ENCODE results near the gene RASSF10.
A peak's percentile ranks its signal among the peaks of the same experiment; 100 is the strongest.

Gene RASSF10

DNA sequence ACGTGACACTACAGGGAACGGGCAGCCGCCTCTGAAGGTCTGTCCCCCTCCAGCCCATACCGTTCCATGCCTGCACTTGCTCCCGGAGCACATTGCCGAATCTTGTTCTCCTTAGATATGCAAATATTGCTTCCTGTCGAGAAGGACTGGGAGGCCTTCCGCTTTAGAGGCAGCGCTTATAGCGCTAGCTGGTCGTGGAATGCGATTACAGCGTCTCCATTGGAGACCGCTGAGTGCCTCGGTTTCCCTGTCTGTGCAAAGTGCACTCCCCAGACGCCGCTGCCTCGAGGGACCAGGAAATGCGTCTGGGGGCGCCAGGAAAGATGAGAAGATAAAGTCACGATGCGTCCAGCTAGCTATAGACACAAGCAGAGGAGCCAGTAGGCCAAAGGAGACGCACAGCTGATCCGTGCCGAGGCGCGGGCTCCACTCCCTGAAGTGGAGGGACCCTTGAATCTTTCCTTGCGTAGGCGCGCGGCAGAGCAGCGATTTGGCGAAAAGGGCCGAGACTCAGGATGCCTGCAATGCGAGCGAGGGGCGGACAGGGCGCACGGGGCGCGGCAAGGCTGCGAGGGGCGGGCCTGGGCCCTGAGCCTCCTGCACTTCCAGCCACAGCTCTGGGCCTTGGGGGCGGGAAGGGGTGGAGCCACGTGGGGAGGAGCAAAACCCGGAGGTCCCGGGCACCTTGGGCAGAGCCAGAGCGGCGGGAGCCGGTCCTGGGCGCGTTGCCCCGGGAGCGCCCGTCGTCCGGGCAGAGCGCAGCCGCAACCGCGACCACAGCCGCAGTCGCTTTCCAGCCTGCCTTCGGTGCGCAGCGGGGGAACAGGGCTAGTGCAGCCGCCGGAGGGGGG is at the start of gene RASSF10:
Gene RASSF10, plus strand, starts transcription at position 692 of the 851 bp plus-strand sequence. CDS start 261 bp downstream, outside the sequence.
- Mint-ChIP-seq H3K4me1 (peaks cover 5% of the 10 kb centered on the region), H3K27ac (ENCODE audit: low read depth) (no peak within 1 kb of the TSS), H3K36me3 (ENCODE audit: insufficient read depth) (no peaks in the 10 kb centered on the region), H3K27me3 (peaks cover 81% of the 10 kb centered on the region), H3K4me3 (no peak within 1 kb of the TSS), H3K9me3 (no peaks in the 10 kb centered on the region)
- ATAC-seq (replicated peaks; ENCODE audit: extremely low read depth, poor library complexity, severe bottlenecking) (no peak), DNase-seq (ENCODE audit: low spot score in 2 of 2) (no peak)

DNA sequence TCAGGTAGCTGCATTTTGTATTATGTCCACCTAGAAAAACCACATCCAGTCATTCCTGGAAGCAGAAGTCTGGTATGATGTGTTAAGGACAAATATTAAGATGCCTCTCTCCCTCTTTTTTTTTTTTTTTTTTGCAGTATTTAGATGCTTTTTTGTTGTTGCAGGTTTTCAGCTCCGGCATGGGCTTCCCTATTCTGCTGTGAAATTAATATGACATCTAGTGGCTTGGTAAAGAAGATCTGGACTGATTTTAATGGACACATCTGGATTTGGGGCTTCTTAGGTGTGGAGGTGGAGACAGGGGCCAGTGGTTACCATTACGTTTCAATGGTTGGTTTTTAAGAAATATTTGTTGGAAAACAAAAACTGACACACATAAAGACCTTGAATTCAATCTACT is 47.5 kb upstream of the RASSF10 start:
- ATAC-seq (replicated peaks; ENCODE audit: extremely low read depth, poor library complexity, severe bottlenecking) (no peak), DNase-seq (ENCODE audit: low spot score in 2 of 2) (no peak)
- Mint-ChIP-seq H3K4me1 (no peaks in the 10 kb centered on the region), H3K27ac (ENCODE audit: low read depth) (no peak overlapping the region), H3K27me3 (peaks cover 36% of the 10 kb centered on the region), H3K9me3 (no peaks in the 10 kb centered on the region), H3K4me3 (no peak overlapping the region), H3K36me3 (ENCODE audit: insufficient read depth) (no peaks in the 10 kb centered on the region)

DNA sequence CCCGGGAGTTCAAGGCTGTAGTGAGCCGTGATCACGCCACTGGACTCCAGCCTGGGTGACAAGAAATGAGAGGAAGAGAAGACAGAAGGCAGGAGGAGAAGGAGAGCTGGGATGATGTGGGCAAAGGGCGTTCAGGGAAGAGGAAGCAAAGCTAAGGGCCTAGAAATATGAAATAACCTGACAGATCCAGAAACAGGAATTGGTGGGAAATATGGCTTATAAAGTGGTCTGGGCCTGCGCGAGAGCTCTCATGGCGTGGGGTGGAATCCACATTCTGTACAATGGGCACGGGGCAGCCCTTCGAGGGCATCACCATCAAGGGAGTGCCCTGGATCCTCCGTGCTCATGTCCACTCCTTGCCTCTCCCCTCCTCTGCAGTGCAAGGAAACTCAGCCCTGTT is 46.8 kb upstream of the RASSF10 start:
- no peaks in the 10 kb centered on the region for H3K36me3 Mint-ChIP-seq (ENCODE audit: insufficient read depth)
- no peak overlapping the region for H3K4me3 Mint-ChIP-seq
- no peaks in the 10 kb centered on the region for H3K4me1 Mint-ChIP-seq
- no peak for ATAC-seq (replicated peaks; ENCODE audit: extremely low read depth, poor library complexity, severe bottlenecking)
- H3K9me3 Mint-ChIP-seq: no peaks in the 10 kb centered on the region
- H3K27me3 Mint-ChIP-seq: peaks cover 40% of the 10 kb centered on the region
- no peak for DNase-seq (ENCODE audit: low spot score in 2 of 2)
- no peak overlapping the region for H3K27ac Mint-ChIP-seq (ENCODE audit: low read depth)

DNA sequence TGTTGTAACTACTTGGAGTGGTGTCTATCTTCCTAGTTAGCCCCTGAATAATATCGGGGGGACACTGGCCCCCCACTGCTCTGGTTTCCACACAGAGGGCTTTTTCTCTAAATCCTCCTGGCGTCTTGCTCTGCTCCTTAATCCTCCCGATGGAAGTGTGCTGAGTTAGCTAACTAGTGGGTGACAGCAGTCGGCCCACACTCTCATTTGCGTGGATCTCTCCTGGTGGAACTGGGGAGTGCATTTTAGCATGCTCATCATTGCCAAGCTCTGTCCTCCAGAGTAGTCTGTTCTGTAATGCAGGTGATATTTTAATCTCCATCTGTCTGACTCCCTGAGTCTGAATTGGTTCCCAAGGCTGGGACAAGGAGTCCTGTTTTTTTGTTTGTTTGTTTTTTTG is 46.1 kb upstream of the RASSF10 start:
- H3K27me3 Mint-ChIP-seq: peaks cover 47% of the 10 kb centered on the region
- no peak overlapping the region for H3K4me3 Mint-ChIP-seq
- H3K4me1 Mint-ChIP-seq: no peaks in the 10 kb centered on the region
- H3K9me3 Mint-ChIP-seq: no peaks in the 10 kb centered on the region
- ATAC-seq (replicated peaks; ENCODE audit: extremely low read depth, poor library complexity, severe bottlenecking) (no peak), DNase-seq (ENCODE audit: low spot score in 2 of 2) (no peak)
- H3K27ac Mint-ChIP-seq (ENCODE audit: low read depth): no peak overlapping the region
- no peaks in the 10 kb centered on the region for H3K36me3 Mint-ChIP-seq (ENCODE audit: insufficient read depth)

DNA sequence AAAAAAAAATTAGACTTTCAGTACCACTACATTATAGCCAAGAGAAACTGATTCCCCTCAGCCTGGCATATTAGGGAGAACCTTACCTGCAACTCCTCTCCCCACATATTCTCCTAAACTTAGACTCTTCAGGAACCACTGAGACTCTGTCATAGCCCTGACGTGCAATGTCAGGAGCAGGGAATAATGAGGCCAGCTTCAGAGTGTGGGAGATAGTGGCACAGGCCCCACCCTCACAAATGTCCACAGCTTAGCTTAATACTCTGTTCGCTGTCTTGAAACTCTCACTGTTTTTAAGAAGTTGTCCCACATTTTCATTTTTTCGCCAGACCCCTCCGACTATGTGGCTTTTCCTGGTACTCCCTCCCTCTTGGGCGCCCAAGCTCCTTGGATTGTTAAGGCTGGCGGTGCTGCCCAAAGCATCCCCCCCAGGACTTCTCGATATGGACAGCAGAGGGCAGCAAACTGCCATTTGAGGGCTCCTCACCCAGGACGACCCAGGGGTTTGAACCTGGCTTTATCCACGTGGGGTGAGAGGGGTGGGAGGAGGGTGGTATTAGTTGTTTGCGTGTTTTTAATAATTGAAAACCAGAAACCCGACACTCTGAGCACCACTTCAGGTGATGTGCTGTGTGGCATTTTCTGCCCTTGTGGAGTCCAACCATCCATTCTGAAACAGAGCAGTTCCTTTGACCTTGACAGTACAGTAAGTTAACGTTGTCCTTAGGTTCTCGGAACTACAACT is 45.2 kb upstream of the RASSF10 start:
- ATAC-seq (replicated peaks; ENCODE audit: extremely low read depth, poor library complexity, severe bottlenecking): peak; percentile 58
- Mint-ChIP-seq H3K27ac (ENCODE audit: low read depth) (no peak overlapping the region), H3K4me1 (no peaks in the 10 kb centered on the region), H3K36me3 (ENCODE audit: insufficient read depth) (no peaks in the 10 kb centered on the region), H3K9me3 (no peaks in the 10 kb centered on the region), H3K27me3 (peaks cover 55% of the 10 kb centered on the region), H3K4me3 (no peak overlapping the region)
- DNase-seq (ENCODE audit: low spot score in 2 of 2): peak; percentile 31 to 48

DNA sequence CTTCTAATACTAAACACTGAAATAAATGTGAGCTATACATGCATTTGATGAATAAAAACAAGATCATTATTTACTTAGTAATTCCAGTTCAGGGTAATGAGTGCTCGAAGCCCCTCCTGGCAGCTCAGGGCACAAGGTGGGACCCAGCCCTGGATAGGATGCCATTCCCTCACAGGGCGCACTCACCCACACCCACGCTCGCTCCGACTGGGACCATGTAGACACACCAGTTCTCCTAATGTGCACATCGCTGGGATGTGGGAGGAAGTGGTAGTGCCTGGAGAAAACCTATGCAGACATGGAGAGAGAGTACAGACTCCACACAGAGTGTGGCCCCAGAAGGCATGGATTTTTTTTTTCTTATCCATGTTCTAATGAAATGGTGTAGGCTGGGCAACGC is 44.5 kb upstream of the RASSF10 start:
- Mint-ChIP-seq H3K36me3 (ENCODE audit: insufficient read depth) (no peaks in the 10 kb centered on the region), H3K27ac (ENCODE audit: low read depth) (no peak overlapping the region), H3K4me1 (no peaks in the 10 kb centered on the region), H3K4me3 (no peak overlapping the region), H3K9me3 (no peaks in the 10 kb centered on the region), H3K27me3 (peaks cover 56% of the 10 kb centered on the region)
- ATAC-seq (replicated peaks; ENCODE audit: extremely low read depth, poor library complexity, severe bottlenecking) (no peak), DNase-seq (ENCODE audit: low spot score in 2 of 2) (no peak)

DNA sequence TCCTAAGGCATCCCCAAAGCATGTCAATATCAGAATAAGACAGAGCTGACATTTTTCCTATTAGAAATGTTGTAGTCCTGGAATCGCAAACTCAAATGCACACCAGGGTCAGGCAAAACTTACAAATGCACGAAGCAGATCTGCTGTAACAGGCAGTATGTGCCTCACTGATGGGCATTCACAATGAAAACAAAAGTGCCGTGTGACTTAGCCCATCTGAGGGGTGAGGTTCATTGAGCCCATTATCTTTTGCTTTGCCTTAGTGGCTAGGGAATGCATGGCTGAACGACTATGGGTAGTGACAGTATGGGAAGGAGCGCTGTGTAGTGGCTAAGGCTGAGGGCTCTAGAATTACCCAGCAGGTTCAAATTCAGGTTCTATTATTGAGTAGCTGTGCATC is 43.1 kb upstream of the RASSF10 start:
- Mint-ChIP-seq H3K27ac (ENCODE audit: low read depth) (no peak overlapping the region), H3K4me3 (no peak overlapping the region), H3K36me3 (ENCODE audit: insufficient read depth) (no peaks in the 10 kb centered on the region), H3K27me3 (peaks cover 65% of the 10 kb centered on the region), H3K4me1 (no peaks in the 10 kb centered on the region), H3K9me3 (no peaks in the 10 kb centered on the region)
- no peak for ATAC-seq (replicated peaks; ENCODE audit: extremely low read depth, poor library complexity, severe bottlenecking)
- DNase-seq (ENCODE audit: low spot score in 2 of 2): no peak

DNA sequence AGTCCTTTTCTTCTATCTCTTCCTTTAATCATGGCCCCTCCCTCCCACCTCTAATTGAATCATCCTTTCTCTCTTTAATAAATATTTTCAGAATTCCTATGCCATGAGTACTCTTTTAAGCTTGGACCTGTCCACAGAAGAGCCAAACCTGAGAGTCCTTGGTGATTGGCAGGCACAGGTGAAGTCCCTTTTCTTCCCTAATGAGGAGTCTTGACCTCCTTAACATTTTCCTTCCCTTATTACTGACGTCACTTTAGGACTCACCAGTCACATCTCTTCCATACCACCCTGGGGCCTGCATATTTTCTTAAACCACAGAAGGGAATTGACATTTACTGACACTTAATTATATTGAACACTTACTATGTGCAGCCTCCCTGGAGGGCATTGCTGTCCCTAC is 41.0 kb upstream of the RASSF10 start:
- H3K27ac Mint-ChIP-seq (ENCODE audit: low read depth): no peak overlapping the region
- H3K9me3 Mint-ChIP-seq: no peaks in the 10 kb centered on the region

DNA sequence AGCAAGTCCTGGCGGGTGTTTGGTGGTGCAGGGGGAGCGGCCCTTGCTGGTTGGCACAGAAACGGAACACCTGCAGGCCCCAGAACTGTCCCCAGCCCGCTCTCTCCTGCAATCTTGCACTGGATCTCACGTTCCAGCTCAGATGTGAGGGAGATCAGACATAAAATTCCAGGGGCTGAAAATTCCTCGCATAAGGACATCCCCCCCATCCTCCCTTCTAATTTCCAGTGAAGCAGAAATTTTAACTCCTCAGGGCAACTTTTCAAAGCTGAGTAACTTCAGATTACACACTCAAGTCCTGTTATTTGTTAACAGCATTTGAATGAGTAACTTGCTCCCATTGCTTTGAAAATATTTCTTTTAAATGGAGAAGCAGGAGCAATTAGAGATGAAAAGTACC is 40.3 kb upstream of the RASSF10 start:
- H3K27ac Mint-ChIP-seq (ENCODE audit: low read depth): no peak overlapping the region
- DNase-seq (ENCODE audit: low spot score in 2 of 2): no peak

More for the DNA sequence above, 41.0 kb upstream of the RASSF10 start:
- DNase-seq (ENCODE audit: low spot score in 2 of 2): no peak
- ATAC-seq (replicated peaks; ENCODE audit: extremely low read depth, poor library complexity, severe bottlenecking): no peak
- H3K27me3 Mint-ChIP-seq: peaks cover 44% of the 10 kb centered on the region
- H3K4me3 Mint-ChIP-seq: no peak overlapping the region
- no peaks in the 10 kb centered on the region for H3K36me3 Mint-ChIP-seq (ENCODE audit: insufficient read depth)
- H3K4me1 Mint-ChIP-seq: no peaks in the 10 kb centered on the region

DNA sequence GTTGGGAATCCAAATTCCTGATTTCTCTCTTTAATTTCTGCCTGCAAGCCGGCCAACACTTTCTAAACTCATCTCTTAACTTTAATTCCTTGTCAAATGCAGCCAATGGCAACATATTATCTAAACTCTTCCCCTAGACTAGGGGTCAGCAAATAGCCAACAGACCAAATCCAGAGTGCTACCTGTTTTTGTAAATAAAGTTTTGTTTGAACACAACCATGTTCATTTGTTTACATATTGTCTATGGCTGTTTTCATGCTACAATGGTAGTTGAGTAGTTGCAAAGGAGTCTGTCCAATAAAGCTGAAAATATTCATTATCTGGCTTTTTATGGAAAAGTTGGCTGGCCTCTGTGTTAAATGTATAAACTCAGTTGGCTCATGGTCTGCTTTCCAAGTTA is 37.2 kb upstream of the RASSF10 start:
- Mint-ChIP-seq H3K4me3 (no peak overlapping the region), H3K27me3 (peaks cover 31% of the 10 kb centered on the region), H3K36me3 (ENCODE audit: insufficient read depth) (no peaks in the 10 kb centered on the region), H3K4me1 (no peaks in the 10 kb centered on the region), H3K27ac (ENCODE audit: low read depth) (no peak overlapping the region), H3K9me3 (no peaks in the 10 kb centered on the region)
- ATAC-seq (replicated peaks; ENCODE audit: extremely low read depth, poor library complexity, severe bottlenecking) (no peak), DNase-seq (ENCODE audit: low spot score in 2 of 2) (no peak)

More for the DNA sequence above, 40.3 kb upstream of the RASSF10 start:
- no peak for ATAC-seq (replicated peaks; ENCODE audit: extremely low read depth, poor library complexity, severe bottlenecking)
- H3K27me3 Mint-ChIP-seq: peaks cover 37% of the 10 kb centered on the region
- H3K4me3 Mint-ChIP-seq: no peak overlapping the region
- H3K9me3 Mint-ChIP-seq: no peaks in the 10 kb centered on the region
- no peaks in the 10 kb centered on the region for H3K36me3 Mint-ChIP-seq (ENCODE audit: insufficient read depth)
- H3K4me1 Mint-ChIP-seq: no peaks in the 10 kb centered on the region

DNA sequence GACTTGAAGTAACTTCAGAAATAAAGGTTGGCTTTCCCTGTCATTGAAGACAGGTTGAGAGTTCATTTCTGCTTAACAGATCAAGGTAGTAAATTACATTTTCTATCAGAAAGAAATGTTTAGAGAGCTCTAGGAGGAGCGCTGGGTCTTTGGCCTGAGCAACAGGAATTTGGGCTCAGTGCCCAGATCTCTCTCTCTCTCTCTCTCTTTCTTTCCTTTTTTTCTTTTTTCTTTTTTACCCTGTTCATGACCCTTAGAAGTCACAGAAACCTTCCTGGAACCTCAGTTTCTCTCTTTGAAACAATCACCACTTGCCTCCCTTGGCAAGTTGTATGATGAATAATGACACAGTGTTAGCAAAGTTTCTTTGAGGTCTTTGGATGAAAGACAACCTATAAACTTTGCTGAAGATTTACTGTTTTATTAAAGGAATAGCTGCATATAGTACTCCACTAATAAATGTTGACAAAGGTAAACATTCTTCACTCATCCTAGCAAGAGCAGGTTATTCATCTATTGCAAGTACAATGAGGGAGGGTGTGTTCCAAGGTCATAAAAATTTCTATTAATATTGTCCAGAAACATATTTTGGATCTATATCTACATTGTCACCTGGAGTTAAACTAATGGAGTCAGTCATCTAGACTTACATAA is 35.5 kb upstream of the RASSF10 start:
- H3K9me3 Mint-ChIP-seq: no peaks in the 10 kb centered on the region
- ATAC-seq (replicated peaks; ENCODE audit: extremely low read depth, poor library complexity, severe bottlenecking): no peak
- no peak overlapping the region for H3K27ac Mint-ChIP-seq (ENCODE audit: low read depth)

DNA sequence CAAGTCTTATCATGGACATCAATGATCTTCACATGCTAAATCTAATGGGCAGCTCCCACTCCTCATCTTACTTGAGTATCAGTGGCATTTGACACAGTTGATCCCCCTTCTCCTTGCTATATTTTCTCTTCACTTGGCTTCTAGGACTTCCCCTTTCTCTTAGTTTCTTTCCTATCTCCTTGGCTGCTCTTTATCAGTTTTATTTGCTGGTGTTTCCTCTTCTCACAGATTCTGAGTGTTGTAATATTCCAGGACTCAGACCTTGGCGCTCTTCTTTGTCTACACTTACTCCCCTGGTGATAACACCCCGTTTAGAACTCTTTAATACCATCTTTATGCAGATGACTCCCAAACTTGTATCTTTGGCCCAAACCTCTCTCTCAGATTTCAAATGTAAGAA is 33.9 kb upstream of the RASSF10 start:
- no peaks in the 10 kb centered on the region for H3K4me1 Mint-ChIP-seq
- no peaks in the 10 kb centered on the region for H3K36me3 Mint-ChIP-seq (ENCODE audit: insufficient read depth)
- H3K27me3 Mint-ChIP-seq: peaks cover 15% of the 10 kb centered on the region
- ATAC-seq (replicated peaks; ENCODE audit: extremely low read depth, poor library complexity, severe bottlenecking): no peak
- no peak overlapping the region for H3K4me3 Mint-ChIP-seq
- DNase-seq (ENCODE audit: low spot score in 2 of 2): no peak
- no peak overlapping the region for H3K27ac Mint-ChIP-seq (ENCODE audit: low read depth)
- no peaks in the 10 kb centered on the region for H3K9me3 Mint-ChIP-seq

More for the DNA sequence above, 35.5 kb upstream of the RASSF10 start:
- no peak for DNase-seq (ENCODE audit: low spot score in 2 of 2)
- no peaks in the 10 kb centered on the region for H3K4me1 Mint-ChIP-seq
- H3K27me3 Mint-ChIP-seq: peaks cover 22% of the 10 kb centered on the region
- H3K36me3 Mint-ChIP-seq (ENCODE audit: insufficient read depth): no peaks in the 10 kb centered on the region
- H3K4me3 Mint-ChIP-seq: no peak overlapping the region
